Fibroblast of peridontal ligament (primary cell): ENCODE data around the gene CRAMP1.
A peak's percentile ranks its signal among the peaks of the same experiment; 100 is the strongest.

Experiments
- DNase-seq: peaks from one replicate; pipeline ENCODE4 v3.0.0-alpha.2; 2010; ENCODE audit errors: extremely low read depth

CRAMP1 gene

DNA sequence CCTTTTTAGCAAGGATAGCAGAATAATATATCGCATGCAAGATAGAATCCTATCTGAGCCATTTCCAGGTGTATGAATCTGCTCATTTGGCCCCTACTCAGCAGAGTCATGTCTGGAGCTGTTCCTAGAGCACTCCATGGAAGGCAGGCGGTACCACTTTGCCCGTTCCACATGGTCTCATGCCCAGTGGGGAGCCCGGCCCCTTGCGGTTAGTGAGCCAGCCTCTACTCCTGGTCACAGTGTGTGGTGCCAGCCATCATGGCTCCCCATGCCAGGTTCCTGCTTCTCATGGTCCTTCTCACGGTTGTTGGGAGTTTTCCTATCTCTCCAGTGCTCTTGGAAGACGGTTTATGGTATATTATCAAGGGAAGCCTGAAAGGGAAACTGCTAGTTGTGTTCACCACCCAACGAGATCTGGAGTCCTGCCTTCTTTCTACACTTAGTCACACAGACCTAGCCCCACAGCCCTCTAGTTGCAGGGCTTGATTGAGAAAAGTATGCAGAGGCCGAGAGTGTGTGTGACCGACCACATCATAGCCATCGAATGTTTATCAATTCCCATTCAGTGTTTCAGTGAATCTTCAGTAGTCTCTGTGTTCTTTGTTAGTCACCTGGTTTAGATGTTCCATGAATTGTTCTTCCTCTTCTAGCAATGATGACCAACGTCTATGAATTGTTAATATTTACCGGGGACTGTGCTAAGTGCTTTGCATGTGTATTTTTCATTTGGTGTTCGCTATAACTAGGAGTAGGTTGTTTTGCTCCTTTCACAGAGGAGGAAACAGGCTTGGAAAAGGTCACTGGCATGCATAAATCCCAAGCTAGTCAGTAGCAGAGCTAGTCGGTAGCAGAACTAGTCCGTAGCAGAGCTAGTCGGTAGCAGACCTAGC lies 75.5 kb downstream of the CRAMP1 start:
- no peak for DNase-seq

DNA sequence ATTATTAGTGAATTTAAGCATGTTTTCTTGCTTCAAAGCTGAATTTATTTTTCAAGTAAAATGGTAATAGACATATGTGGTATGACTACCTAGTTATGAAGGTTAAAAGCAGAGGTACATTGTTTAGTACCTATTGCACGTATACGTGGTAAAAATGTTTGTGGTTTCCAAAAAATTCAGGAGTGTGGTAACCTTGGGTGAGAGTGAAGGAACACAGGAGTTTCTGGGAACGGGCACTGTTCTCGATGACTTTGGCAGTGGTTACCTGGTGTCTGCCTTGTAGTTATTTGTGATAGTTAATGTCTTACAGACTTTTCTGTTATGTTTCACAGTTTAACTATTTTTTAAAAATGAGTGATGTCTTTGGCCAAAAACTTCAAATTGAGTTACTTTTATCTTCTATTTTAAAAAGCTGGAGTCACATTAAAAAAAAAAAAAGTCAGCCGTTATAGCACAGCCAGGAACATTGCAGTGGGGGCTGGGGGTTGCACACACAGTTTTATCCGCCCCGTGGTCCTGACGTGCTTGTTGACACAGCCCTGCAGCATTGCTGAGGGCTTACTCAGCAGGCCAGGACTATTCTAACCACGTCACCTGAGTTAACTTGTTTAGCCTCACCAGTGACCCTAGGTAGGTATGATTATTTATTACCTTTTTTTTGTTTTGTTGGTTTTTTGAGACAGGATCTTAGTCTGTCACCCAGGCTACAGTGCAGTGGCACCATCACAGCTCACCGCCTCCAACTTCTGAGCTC lies 76.8 kb downstream of the CRAMP1 start:
- DNase-seq = no peak

DNA sequence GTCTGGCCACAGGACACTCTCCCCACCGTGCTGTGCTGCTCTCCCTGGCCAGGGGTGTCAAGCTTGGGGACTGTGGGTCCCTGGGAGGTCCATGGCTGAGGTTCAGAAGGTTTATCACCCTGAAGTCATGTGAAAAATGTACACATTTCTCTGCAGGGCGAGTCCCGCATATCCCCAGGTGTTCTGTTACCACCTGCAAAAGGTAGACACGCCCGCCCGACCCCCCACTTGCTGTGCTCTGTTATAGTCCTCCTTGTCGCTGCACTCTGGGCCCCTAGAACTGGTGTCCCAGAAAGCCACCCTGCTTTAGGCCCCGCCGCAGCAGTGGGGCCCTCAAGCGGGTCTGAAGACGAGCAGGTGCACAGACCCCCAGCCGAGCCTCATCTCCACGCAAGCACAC lies 77.7 kb downstream of the CRAMP1 start:
- DNase-seq = no peak

DNA sequence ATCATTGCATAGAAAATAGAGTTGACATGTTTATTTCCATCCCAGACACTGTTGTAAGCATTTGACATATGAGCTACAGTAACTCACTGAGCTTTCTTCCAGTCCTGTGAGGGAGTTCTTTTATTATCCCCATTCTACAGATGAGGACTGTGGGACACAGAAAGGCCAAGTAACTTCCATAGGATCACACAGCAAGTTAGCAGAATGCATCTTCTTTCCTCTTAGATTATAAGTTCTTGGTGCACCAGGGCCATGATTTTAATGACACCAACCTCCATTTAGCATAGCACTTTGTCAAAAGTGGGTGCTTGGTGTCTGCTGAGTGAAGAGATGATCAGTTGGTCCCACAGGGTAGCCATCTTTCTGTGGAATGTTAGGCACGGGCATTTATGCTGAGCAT lies 78.7 kb downstream of the CRAMP1 start:
- DNase-seq = no peak

DNA sequence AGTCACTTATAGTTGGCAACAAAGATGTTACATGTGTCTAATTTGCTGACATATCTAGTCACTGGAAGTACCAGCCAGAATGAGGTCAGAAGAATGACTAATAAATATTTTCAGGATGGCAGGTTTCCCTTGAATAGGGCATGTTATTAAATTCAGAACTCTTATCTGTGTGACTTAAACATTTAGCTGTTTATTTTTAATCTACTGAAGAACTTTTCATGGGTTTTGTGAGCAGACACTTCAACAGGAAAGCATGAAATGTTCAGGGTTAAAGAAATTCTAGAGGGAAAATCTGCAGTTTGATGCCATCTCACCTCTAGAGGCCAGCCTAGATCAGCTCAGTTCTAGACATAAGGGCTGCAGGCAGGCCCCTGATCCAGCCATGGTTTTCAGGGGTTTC lies 79.1 kb downstream of the CRAMP1 start:
- DNase-seq = peak; percentile 23

DNA sequence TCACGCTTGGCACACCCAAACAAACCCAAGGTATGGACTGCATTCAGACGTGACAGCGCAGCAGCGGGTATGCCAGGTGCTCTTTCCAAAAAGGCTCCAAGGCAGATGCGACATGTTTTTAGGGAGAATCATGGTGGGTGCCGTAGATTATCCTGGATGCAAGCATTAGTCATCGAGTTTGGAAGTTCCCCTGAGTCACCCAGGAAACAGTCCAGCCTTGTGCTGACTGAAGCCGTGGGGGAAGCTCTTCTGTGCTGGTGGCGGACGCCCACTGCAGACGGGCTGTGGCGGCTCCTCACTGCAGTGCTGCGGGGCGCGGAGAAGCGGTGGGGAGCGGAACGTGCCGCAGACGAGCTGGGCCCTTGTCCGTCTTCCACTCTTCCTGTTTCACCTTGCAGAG lies 79.8 kb downstream of the CRAMP1 start:
- peak; percentile 26 for DNase-seq

DNA sequence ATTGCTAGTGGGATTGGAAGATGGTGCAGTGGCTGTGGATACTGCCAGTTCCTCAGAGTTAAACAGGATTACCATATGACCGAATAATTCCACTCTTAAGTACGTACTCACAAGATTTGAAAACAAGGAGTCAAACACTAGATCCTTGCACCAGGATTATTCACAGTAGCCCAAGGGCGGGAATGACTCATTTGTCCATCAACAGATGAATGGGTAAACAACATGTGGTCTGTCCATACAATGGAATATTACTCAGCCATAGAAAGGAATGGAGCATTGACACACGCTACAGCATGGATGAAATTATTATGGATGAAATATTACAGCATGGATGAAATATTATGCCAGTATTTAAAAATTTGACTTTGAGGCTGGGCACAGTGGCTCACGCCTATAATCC lies 84.7 kb downstream of the CRAMP1 start:
- no peak for DNase-seq

DNA sequence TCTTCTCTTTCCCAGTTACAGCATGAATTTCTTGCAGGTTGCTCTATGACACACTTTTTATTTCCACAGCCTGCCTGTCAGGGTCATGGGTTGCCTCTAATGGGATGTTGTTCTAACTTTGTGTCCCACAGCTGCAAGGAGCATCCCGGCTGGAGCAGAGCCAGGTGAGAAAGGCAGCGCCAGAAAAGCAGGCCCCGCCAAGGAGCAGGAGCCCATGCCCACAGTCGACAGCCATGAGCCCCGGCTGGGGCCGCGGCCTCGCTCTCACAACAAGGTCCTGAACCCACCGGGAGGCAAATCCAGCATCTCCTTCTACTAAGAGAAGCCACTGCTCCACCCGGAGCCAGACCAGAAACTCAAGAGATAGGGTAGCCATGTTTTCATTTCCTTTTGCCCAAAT lies 86.5 kb downstream of the CRAMP1 start:
- DNase-seq = no peak

DNA sequence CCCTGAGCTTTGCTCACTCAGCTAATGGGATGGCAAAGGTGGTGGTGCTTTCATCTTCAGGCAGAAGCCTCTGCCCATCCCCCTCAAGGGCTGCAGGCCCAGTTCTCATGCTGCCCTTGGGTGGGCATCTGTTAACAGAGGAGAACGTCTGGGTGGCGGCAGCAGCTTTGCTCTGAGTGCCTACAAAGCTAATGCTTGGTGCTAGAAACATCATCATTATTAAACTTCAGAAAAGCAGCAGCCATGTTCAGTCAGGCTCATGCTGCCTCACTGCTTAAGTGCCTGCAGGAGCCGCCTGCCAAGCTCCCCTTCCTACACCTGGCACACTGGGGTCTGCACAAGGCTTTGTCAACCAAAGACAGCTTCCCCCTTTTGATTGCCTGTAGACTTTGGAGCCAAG lies 88.1 kb downstream of the CRAMP1 start:
- no peak for DNase-seq

DNA sequence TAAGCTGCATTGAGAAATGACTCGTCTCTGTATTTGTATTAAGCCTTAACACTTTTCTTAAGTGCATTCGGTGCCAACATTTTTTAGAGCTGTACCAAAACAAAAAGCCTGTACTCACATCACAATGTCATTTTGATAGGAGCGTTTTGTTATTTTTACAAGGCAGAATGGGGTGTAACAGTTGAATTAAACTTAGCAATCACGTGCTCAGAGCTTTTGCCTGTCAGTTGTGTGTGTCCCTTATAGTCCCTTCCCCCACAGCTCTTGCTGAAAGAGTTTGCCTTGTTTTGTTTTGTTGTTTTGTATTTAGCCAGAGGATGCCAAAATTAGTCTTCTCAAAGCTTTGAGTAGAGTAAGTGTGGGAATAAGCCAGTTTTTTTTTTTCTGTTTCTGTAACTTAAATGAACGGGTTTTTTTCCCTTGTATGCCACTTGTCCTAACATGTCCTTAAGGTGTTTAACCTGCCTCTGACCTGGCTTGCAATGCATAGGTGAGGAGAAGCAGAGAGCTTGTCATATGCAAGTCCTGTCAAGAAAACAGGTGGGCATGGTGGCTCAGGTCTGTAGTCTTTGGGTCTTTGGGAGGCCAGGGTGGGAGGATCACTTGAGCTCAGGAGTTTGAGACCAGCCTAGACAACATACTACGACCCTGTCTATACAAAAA lies 89.2 kb downstream of the CRAMP1 start:
- no peak for DNase-seq

DNA sequence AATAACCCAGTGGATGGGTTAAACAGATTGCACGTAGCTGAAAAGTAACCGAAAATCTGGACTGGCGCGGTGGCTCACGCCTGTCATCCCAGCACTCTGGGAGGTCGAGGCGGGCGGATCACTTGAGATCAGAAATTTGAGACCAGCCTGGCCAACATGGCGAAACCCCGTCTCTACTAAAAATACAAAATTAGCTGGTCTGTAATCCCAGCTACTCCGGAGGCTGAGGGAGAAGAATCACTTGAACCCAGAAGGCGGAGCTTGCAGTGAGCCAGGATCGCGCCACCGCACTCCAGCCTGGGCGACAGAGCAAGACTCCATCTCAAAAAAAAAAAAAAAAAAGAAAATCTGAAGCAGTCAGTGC lies 93.1 kb downstream of the CRAMP1 start:
- peak; percentile 39 for DNase-seq

DNA sequence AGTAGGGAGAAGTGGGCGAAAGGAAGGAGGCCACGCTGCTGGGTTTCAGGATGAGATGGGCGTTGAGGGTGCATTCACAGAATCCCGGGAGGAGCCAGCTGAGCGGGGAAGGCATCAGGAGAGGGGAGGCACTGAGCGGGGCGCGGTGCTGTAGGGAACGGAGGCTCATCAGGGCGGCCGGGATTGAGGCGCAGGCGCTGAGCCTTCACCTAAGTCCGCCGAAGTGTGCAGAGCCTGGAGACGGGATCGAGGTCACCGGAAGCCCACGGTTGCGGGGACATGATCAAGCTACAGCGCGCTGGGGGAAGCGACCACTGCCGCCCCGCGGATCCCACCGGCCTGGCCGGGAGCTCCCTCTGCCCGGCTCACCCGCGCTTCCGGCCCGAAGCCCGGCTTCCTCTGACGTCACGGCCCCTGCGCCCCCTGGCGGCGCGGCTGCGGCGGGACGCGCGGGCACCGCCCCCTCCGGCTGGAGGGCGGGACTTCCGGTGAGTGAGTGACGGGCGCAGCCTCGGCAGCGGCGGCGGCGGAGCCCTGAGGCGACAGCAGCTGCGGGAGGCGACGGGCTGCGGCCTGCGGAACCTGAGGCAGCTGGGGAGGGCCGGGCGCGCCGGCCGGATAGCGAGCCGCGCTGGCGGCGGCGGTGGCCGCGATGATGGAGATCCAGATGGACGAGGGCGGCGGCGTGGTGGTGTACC lies 93.7 kb downstream of the CRAMP1 start, which contains the start of gene MAPK8IP3:
TSS of gene MAPK8IP3 (plus strand) at position 508 of the 698 bp plus-strand sequence. CDS start at position 653, 145 bp downstream.
- peak; percentile 79 for DNase-seq

DNA sequence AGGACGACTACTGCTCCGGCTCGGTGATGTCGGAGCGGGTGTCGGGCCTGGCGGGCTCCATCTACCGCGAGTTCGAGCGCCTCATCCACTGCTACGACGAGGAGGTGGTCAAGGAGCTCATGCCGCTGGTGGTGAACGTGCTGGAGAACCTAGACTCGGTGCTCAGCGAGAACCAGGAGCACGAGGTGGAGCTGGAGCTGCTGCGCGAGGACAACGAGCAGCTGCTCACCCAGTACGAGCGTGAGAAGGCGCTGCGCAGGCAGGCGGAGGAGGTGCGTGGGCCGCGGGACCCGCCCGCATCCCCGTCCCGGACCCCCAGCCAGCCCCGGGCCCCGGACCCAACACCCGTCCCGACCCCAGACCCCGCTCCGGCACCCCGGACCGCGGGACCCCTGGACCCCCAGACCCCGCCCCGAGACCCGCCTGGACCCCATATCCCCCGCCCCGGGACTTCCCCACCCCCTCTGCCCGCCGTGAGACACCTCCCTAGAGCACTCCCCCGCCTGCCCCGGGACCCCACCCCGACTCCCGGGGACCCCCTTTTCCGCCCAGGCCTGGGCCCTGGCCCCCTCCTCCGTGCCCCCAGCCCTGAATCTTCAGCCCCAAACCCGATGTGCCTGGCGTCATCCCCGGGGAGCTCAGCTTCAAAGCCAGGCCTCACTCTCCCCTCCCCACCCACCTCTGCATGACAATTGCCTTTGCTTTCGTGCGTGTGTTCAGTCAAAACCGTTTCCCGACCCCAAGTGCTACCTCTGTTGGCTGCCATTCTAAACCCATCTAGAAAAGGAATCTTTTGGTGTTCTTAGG lies 94.4 kb downstream of the CRAMP1 start:
- peak; percentile 23 for DNase-seq

DNA sequence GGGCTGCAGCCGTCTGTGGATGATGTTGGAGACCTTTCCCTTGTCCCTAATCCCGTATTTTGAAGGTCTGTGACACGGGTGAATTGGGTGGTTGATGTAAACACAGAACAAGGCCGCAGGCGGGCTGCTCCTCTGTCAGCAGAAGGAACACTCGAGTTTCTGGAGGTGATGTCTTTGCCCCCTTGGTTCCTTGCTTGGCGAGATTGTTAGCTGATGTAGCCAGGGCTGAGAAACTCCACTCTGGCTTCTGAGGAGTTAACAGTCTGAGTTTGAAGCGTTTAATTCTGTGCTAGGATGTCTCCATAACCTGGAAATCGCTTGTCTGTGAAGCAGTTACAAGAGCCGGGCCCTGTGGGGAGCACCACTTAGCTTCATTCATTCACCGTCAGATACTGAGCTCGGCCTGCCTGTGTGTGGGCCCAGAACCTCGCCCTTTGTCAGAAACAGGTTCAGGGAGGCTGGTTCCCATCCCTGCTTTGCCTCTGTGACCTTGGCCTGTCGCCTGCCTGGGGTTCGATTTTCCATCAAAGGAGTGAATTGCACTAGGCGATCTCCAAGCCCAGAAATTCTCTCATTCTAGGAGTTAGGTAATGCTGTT lies 95.1 kb downstream of the CRAMP1 start:
- DNase-seq = peak; percentile 46

DNA sequence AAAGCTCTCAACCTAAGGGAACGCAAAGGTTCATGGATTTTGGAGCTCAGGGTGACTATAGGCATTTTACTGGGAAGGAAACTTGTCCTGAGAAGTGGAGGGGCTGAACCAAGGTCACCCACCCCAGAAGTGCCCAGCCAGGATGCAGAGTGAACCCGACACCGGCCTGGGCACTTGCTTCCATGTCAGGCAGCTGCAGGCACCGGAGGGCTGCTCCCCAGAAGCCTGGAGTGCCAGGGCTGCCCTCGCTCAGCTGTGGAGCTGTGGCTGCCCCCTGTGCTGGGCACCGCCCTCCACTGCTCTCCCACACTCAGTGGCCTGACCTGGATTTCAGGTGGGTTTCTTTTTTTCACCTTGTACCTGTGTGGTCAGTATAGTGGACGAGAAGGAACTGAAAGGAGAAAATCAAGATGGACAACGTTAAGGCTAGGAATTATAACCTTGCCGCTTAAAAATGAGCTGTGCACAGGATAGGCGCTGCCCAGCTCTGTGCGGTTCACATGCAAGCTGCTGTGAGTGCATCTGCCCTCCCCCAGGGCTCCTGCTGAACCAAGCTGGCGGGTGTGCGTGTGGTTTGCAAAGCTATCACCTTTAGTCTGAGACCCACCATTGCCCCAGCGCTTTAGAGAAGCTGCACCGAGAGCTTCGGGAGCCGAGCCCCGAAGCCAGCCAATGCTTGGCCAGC lies 96.1 kb downstream of the CRAMP1 start:
- DNase-seq = no peak

DNA sequence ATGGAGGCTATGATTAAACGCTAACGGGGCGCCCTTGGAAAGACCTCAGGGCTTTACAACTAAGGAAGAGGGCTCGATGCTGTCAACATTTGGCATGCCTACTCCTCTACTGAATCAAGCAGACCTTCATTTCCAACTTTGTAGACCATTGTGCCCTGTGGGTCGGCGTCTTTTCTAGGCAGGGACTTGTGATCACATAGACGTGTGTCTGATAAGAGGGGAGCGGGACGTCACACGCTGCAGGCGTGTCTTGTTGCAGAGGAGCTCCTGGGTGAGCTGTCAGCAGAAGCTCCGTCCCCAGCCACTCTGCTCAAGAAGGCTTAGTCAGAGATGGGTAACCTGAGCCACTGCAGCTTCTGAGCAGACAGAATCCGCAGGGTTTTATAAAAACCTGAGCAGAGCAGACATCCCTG lies 96.6 kb downstream of the CRAMP1 start:
- DNase-seq = peak; percentile 62

DNA sequence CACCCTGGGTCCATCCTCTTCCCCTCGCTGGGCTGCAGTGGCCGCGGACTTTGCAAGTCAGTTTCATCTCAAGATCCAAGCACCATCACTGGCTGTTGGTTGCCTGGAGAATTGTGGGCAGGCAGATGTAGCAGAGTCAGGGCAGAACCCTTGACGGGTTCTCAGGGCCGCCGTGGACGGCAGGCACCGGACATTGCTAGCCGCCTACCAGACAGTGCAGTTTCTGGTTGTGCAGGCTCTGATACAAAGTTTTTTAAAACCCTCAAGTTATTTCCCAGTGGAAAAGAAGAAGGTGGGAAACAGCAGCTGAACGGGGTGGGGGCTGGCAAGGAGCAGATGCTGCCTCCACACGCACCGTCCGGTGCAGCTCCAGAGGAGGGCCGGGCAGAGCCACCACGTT lies 97.2 kb downstream of the CRAMP1 start:
- no peak for DNase-seq

DNA sequence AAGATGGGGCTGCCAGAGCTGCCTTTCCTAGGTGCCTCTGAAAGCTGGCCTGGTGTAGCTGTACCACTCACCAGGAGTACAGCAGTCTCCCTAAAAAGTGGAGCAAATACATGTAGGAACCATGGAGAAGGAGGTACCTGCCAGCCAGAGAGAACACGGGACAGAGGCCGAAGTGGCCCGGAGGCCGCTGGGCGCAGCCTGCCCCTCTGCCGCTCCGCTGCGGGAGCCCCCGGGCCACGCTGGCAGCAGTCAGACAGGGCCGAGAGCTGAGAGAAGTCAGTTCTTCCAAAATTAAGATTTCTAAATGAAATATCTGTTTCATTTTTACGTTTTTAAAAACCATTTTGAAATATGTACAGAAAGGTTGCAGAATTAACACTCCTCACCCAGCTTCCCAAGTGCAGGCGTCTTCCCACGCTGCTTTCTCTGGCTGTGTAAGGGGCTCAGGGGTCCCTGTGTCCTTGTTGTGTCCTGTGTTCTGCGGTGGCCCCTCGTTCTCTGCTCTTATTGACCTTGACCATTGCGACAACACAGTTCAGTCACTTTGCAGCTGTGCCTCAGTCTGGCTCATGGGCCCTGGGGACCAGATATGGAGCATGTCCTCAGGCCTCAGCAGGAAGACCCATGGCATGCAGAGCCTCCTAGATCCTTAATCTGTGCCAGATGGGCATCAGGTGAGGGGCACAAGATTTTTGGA lies 98.8 kb downstream of the CRAMP1 start:
- no peak for DNase-seq

DNA sequence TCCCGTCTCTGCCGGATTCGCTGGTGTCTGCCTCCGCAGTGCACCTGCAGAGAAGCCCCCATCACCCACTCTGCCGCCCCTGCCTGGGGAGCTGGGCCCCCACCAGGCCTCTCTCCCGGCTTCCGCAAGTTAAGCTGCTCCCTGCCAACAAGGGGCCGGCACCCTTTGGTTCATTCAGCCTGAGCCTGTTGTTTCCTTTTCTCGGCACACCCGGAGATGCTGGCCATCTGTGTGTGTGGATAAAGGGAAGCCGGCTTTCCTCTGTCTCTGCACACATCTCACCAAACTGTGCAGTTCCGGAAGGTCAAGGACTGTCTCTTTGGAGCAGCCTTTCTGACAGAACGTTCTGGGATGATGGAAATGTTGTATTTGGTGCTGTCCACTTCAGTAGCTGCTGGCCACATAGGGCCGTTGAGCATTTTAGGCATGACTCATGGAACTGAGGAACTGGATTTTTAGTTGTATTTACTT lies 100.7 kb downstream of the CRAMP1 start:
- DNase-seq = peak; percentile 58
